Measurements from ENCODE around the gene HPD.

Gene HPD

DNA sequence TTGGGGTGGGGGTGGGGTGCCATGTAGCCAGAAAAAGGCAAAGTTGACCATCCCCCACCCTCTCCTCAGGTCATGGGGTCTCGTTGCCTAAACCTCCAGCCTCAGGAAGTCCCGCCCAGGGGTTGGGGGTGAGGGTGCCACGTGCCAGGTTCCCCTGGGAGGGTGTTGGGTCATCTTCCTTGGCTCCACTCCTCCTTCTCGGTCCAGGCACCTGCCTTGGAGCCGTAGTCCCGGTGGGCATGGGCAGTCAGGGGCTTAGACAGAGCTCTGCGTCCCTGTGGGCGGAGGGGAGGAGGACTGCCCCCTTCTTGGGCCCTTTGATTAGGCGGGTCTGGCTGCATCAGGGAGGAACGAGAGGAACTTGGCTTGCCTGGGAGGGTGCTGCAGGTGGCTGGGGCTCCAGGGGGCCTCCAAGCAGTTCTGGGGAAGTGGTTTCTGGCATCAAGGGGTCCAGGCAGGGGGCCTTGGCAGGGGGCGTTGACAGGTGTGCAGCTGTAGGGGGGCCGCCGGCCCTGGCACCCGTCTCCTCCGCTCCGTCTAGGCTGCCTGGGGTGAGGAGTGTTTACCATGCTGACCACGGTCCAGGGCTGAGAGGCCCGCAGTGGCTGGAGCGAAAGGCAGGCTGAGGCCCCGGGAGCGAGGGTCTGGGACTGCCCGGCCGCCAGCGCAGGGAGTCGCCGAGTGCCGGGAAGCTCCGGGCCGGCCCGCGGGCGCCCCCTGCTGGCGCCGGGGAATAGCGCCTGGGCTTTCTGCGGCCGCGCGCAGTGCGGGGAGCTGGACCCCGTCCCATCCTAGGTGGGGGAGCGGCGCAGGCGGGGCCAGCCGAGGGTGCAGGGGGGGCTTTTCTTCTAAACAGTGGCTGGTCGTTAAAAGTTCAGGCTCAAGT, 47.0 kb downstream of the HPD start:
- no peak for DNase-seq (ENCODE audit: low read depth, low spot score)

DNA sequence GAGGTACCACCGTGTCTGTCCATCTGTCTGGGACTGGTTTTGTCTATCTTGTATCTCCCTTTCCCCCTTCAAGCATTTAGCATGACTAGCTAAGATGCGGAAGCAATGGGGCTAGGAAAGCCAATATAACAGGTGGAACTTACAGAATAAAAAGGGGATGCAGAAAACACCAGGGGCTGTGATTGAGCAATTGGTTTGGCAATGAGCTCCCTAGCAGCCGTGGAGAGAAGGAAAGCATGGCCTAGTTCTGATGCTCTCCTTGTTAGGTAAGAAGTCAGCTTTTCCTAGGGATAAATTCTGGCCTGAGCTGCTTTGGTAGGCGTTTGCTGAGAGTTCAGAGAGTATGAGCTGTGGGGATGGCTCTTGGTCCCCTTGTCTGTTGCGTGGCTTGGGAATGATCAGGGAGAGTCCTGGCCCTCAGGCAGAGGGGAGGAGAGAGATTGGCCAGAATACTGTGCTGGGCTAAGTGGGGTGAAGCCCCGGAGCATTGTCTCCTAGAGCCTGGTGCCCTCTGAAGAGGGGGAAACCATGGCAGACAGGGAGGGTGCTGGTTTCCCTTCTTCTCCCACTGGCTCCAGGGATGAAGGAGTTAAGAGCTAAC, 47.7 kb downstream of the HPD start:
- no peak for DNase-seq (ENCODE audit: low read depth, low spot score)

DNA sequence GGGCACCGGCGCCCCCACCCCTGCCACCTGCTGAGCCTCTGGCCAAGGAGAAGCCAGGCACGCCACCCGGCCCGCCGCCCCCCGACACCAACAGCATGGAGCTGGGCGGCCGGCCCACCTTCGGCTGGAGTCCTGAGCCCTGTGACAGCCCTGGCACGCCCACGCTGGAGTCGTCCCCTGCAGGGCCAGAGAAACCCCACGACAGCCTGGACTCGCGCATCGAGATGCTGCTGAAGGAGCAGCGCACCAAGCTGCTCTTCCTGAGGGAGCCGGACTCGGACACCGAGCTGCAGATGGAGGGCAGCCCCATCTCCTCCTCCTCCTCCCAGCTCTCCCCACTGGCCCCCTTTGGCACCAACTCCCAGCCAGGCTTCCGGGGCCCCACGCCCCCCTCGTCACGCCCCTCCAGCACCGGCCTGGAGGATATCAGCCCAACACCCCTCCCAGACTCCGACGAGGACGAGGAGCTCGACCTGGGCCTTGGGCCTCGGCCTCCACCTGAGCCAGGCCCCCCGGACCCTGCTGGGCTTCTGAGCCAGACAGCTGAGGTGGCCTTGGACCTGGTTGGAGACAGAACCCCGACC, 48.3 kb downstream of the HPD start:
- no peak for DNase-seq (ENCODE audit: low read depth, low spot score)

DNA sequence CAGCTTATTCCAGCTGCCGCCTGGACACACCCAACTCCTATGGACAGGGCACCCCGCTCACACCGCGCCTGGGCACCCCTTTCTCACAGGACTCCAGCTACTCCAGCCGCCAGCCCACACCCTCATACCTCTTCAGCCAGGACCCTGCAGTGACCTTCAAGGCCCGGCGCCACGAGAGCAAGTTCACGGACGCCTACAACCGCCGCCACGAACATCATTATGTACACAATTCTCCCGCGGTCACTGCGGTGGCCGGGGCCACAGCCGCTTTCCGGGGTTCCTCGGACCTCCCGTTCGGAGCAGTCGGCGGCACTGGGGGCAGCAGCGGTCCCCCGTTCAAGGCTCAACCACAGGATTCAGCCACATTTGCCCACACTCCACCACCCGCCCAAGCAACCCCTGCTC, 48.9 kb downstream of the HPD start:
- DNase-seq (ENCODE audit: low read depth, low spot score) = no peak

DNA sequence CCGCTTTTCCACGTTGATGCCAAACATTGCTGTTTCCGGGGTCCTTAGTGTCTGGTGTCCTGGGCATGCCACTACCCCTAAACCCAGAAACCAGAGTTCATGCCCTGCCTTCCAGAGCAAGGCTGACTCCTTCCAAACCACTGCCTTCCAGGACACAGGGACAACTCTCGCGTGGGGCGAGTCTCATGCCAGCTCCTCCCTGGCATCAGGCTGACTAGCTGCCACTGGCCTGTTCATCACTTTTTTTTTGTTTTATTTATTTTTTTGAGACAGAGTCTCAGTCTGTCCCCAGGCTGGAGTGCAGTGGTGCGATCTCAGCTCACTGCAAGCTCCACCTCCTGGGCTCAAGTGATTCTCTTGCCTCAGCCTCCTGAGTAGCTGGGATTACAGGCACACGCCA, 50.0 kb downstream of the HPD start:
- DNase-seq (ENCODE audit: low read depth, low spot score) = no peak

DNA sequence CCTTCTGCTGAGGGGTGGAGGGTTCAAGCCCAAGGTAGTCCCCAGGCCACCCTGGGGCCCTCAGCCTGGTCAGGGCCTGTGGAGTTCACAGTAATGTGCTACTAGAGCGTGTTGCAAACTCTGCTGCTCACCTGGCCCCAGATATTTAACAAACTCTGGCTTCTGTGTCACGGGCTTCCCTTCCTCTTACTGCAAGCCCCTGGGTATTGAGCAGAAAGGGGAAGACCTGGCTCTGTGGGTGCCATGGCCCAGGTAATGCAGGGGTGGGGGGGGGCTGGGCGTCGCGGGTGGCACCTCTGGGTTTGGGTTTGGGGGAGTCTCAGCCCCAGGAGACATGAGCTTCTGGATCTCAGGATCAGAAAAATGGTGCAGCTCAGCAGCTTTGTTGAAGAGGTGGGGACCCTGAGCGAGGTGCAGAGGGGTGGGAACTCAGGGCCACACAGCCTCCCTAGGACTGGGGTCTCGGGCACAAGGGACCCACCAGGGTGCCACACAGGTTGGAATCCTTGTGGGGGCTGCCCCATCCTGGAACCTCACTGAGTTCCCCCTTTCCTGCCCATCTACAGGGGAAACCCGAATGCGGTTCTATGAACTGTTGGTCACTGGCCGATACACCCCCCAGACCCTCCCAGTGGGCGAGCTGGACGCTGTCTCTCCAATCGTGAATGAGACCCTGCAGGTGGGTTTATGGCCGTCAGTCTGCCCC, 50.9 kb downstream of the HPD start:
- DNase-seq (ENCODE audit: low read depth, low spot score) = no peak

DNA sequence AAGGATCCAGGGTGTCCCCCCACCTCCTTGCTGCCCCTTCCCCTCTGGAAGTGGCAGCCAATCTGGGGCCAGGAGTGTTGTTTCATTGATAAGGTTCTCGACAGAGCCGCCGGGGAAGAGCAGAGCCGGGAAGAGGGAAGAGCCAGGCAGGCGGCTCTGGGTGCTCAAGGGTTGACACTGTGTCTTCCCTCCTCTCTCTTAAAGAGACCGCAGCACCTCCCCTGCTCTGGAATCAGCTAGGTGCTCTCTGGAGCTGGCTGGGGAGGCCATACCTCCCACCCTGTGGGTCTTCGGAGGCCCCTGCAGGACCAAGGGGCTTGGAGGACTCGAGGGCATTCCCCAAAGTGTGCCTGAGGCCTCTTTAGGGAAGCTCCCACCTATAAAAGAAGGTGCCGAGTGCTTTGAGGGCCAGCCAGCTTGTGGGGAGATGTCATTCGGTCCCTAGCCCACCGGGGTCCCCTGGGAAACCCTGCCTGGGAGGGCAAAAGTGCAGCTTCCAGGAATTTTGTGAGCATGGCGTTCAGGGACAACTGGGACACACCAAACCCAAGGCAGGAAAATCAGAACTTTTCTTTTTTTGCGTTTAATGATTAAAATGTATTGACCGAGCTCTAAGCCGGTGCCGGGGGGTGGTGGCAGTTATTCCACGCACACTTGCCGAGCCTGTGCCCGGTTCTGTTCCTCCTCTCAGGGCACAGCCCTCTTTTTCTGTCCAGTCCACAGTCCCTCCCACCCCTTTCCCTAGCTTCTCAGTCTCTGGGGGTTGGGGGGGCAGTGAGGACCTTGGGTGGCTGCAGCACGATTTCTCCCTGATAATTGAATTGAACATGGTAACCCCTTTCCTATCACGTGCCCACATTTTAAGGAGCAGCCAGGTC, 51.9 kb downstream of the HPD start:
- DNase-seq (ENCODE audit: low read depth, low spot score) = no peak

DNA sequence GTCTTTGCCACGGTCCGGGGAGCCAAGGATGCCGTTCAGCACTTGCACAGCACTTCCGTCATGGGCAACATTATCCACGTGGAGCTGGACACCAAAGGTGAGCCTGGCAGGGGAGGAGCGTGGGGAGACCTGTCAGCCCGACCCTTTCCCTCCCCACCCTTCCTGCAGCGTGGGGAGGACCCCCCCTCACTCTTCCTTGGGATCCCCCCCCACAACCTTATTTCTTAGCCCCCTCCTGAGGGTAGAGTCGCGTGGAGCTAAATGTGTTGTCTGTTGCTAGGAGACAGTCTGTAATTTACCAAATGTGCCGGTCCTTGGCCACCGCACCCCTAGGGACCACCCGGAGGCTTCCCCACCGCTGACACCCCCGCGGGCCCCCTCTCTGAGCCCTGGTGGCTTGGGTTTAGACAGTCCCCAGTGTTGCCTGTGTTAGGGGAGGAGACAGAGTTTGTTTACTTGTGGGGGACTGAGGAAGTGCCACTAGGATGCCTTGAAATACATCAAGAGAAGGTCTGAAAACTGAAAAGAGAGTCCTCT, 52.6 kb downstream of the HPD start:
- DNase-seq (ENCODE audit: low read depth, low spot score) = no peak

DNA sequence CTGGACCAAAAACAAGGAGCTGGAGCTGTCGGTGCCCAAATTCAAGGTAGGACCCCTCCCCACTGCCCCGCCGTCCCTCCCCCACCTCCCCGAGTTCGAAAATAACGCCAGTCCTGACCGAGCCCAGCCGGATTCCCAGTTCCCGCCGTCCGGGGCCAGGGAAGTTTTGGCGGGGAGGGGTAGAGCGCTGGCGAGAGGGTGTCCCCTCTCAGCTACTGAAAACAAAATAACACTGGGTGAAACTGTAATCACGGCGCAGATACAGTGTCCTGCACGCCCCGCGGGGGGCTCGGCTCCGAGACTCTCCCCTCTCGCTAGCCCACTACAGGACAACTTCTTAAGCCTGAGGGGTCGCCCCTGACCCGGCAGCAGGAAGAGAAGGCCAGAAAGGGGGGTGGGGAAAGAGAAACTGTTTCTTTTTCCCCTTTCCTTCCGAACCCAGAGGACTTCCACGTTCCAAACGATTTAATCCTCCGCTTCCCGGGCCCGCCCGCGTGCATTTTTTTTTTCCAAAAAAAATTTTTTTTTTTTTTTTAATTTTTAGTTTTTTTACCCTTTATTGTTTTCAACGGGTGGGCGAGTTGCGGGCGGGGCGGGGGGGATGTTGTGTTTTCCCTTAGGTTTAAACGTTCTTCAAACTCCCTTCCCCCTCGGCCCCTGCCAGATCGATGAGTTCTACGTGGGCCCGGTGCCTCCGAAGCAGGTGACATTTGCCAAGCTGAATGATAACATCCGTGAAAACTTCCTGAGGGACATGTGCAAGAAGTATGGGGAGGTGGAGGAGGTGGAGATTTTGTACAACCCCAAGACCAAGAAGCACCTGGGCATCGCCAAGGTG, 53.3 kb downstream of the HPD start:
- DNase-seq (ENCODE audit: low read depth, low spot score) = no peak

DNA sequence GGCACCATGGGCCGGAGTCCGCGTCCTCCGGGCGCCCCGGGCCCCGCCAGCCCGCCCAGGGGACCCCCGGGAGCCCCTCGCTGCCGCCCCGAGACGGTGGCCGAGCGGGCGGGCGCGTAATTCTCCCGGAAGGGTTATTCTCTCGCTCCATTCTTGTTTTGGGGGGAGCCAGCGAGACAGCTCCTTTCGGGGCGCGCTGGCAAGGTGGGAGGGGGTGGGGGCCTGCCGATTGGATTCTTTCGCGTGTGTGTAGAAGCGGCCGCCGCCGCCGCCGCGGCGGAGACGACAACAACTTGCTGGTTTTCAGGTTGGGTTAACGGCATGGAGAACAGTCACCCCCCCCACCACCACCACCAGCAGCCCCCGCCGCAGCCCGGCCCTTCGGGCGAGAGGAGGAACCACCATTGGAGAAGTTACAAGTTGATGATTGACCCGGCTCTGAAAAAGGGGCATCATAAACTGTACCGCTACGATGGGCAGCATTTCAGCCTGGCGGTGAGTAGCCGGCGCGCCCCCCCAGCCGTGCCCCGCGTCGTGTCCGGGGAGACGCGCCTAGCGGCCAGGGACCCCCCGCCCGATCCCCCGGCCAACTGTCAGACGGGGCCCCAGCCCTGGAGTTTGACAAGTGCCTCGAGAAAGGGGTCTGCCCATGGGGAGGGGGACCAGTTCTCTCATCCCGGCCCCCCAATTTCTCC, 54.1 kb downstream of the HPD start:
- DNase-seq (ENCODE audit: low read depth, low spot score) = peak; percentile 38

DNA sequence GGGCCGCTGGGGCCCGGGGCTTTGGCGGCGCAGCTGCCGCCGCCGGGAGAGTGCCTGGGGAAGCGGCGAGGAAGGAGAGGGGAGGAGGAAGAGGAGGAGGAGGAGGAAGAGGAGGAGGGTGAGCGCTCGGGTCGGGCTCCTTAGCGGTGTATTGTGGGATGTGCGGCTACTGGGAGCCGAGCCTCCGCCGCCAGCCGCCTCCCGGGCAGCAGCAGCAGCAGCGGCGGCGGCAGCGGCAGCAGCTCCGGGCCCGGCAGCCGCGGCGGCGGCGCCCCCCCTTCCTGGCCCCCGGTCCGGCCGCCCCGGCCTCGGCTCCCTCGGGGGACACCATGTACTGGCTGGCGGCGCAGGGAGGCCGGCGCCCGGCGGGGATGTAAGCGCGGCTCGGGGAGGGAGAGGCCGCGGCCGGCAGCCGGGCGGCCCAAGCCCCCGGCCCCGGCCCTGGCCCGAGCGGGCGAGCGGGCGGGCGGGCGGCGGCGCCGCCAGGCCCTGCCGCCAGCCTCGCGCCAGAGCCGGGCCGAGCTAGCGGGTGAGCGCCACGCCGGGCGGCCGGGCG, 54.7 kb downstream of the HPD start, which contains the start of gene SETD1B:
Gene SETD1B, plus strand, starts transcription at position 149 of the 556 bp plus-strand sequence. CDS start 729 bp downstream, outside the sequence.
- DNase-seq (ENCODE audit: low read depth, low spot score) = no peak

DNA sequence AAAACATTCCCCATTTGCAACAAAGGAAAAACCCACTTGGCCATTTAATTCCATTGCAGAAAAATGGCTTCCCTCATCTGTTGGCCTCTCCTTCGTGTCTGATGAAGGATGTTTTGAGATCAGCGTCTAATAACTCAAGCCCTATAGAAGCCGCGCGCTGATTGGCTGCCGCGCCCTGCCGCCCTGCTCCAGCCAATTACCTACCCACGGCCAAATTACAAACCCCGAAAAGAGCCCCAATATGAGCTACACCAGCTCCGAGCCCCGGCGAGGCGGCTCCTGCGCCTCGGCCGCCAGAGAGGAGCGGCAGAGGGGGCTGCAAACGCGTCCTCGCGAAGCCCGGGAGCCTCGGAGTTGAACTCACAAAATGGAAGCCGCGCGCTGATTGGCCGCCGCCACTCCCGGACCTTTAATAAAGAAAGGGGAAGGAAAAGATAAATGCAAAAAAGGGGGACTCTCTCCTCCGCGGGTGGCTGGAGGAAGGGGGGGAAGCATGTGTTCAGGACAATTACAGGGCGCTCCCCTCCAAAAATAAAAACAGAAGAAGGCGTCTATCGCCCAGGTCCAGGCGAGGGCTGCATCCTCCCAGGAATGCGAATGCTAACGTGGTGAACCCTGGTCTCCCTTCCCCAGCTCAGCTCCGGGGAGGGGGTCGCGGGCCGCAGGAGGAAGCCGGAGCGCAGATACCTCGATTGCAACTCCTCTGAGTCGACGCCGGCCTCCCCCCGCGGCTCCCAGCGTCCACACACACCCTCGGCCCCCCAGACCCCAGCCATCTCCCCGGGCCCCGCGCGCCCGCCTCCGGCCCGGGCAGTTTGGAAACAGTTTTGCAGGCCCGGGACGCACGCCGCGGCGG, 55.6 kb downstream of the HPD start:
- peak; percentile 68 for DNase-seq (ENCODE audit: low read depth, low spot score)

DNA sequence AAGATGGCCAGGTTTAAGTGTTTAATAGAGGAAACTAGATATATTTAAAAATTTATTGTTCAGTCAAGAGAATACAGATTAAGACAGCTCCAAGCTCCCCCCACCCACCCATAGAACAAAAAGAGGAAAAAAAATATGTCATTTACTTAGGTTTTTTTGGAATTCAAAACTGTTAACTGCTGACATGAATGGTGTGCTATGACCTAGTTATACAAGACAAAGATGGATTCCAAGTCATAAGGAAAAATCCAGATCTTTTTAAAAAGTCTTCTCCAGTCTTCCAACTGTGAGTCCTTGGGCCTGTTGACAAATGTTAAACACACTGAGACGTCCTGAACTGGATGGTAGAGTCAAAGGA, 56.2 kb downstream of the HPD start:
- DNase-seq (ENCODE audit: low read depth, low spot score) = no peak

DNA sequence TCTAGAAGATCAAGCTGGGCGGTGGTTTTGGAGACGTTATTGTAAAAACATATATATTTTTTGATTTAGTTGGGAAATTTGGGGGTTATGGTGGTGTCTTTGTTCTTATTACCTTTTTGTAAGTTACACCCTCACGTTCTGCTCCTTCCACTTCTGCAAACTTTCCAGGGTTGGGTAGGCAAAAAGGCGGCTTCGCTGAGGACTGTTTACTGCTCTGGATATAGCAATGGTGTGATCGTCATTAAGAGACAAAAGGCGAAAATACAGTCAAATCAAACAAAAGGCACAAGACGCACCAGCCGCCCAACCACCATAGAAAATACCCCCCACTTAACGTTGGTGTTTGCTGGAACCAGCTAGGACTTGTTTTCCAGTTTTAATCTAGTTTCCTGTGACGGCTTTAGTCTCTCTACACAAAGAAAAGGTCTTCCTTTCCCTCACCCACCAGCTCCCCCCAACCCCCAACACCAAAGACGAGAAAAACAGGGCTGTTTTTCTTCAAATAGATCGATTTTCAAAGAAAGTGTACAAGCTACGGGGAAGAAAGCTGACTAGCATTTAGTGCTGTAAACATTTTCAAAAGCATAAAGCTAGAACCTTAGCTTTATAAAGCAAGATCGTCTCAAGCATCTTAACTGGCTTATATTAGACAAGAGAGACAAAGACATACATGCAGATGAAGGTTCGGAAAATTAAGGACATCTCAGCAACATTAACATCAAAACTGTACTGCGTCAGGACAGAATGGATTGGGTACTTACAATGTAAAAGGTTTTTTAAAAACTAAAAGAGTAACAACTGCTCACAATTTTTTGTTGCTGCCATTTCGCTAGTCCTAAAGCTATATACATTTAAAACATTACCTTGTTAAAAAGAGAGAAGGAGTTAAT, 56.8 kb downstream of the HPD start:
- no peak for DNase-seq (ENCODE audit: low read depth, low spot score)

DNA sequence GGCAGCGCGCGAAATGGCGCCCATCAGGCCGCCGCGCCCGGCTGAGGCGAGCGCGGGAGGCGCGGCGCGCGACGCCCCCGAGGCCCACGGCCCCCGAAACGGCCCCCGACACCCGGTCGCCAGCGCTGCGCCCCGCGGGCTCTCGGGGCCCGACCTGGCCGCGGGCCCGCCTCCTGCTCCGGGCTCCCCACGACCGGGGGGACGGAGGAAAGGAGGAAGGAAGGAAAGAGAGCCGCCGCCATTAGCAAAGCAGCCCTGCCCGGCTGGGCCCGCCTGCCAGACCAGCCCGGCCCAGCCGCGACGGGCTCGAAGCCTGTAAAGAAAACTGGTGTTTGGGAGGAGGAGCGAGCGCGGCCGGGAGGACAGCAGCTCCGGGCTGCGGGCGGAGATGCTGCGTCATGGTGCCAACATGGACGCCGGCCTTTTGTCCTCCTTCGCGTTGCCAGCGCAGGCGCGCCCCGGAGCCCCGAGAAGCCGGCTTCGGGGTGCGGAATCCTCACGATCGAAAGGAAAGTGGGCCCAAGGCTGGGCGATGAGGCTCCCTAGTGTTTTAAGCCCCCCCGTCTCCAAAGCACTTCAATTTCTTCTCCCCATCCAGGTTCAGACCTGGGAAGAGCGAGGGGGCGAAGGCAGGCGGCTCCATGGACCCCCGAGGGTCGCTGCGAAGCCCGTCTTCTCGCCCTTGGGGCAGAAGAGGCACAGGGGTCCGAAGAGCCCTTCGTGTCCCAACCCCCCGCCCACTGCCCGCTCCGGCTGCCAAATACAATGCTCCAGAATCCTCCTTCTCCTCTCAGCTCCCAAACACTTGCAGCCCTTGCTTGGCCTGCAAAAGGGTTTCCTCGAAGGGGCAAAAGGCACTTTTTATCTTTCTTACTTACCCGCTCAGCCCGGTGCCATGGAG, 57.7 kb downstream of the HPD start:
- no peak for DNase-seq (ENCODE audit: low read depth, low spot score)
